GM12891 (cell line): ENCODE data around the gene DCC.

Experiments
- PAX5 ChIP-seq: IDR thresholded peaks from 2 replicates; pipeline ENCODE4 v1.6.1; 2011; ENCODE audit warnings: low read length, moderate library complexity, mild to moderate bottlenecking; ENCODE audit not compliant: insufficient read depth, severe bottlenecking
- POLR2A ChIP-seq: IDR thresholded peaks from 2 replicates; pipeline ENCODE4 v1.6.1; 2011; ENCODE audit warnings: low read depth, low read length, control low read depth
- POLR2AphosphoS5 ChIP-seq: IDR thresholded peaks from 2 replicates; pipeline ENCODE4 v1.6.1; 2011; ENCODE audit warnings: low read depth, low read length, control low read depth
- SPI1 ChIP-seq: IDR thresholded peaks from 2 replicates; pipeline ENCODE4 v1.6.1; 2011; ENCODE audit warnings: low read depth, low read length, control low read depth

GRCh38 chr18:52716973-52717372 is 377.0 kb downstream of the DCC start:
- no peak for TF ChIP-seq POLR2AphosphoS5
- no peak for TF ChIP-seq POLR2A
- no peak for TF ChIP-seq PAX5
- no peak for TF ChIP-seq SPI1
